Keratinocyte (primary cell): Measurements from ENCODE around the gene YPEL4. TPM values are rescaled to one million over a fixed set of nuclear protein-coding genes. Genes with fewer than 3 reads are reported as not detected.

ENCODE experiments used
- DNase-seq: peaks from one replicate; pipeline ENCODE4 v3.0.0-alpha.2; 2011; ENCODE audit warnings: low read depth, missing footprints, low spot score
- FAIRE-seq: peaks from 2 replicates; lab custom pipeline; 2011; peaks lifted over from hg19 to GRCh38; lab: Jason Lieb, UNC
- H2AFZ ChIP-seq: 2 replicates; pipeline ENCODE4 v1.6.0; 2012; ENCODE audit warnings: low read length, control low read depth, inconsistent platforms; ENCODE audit not compliant: control insufficient read depth
- H3K27ac ChIP-seq: 2 replicates; pipeline ENCODE4 v1.5.1; 2011; ENCODE audit warnings: low read length; ENCODE audit not compliant: control insufficient read depth, insufficient read depth
- H3K27me3 ChIP-seq: 3 replicates; pipeline ENCODE4 v1.6.0; 2011; ENCODE audit warnings: low read length; ENCODE audit not compliant: control insufficient read depth, insufficient read depth; ENCODE audit errors: extremely low read depth
- H3K36me3 ChIP-seq, 2 experiments: 2 replicates in 1 of 2; 3 replicates in 1 of 2; pipeline ENCODE4 v1.5.1; 2011; ENCODE audit warnings: low read length in 2 of 2, mild to moderate bottlenecking in 1 of 2; ENCODE audit not compliant: control insufficient read depth in 2 of 2, insufficient read depth in 2 of 2; ENCODE audit errors: extremely low read depth in 1 of 2
- H3K4me1 ChIP-seq: 3 replicates; pipeline ENCODE4 v1.5.1; 2011; ENCODE audit warnings: low read length; ENCODE audit not compliant: control insufficient read depth, insufficient read depth; ENCODE audit errors: extremely low read depth
- H3K4me2 ChIP-seq: 3 replicates; pipeline ENCODE4 v1.6.0; 2011; ENCODE audit warnings: low read depth, low read length; ENCODE audit not compliant: control insufficient read depth, insufficient read depth; ENCODE audit errors: extremely low read depth
- H3K4me3 ChIP-seq, 3 experiments: fragments of 200-600 bp in 1 of 3; sonication (generic) in 1 of 3; 2 replicates in 2 of 3; 3 replicates in 1 of 3; pipeline ENCODE4 v1.5.1; 2011 to 2016; ENCODE audit warnings: low read length in 3 of 3, mild to moderate bottlenecking in 3 of 3, control low read depth in 2 of 3, inconsistent platforms in 1 of 3, low read depth in 1 of 3, mixed read lengths in 1 of 3, mixed run types in 1 of 3, moderate library complexity in 1 of 3; ENCODE audit not compliant: control insufficient read depth in 2 of 3, insufficient read depth in 2 of 3; ENCODE audit errors: extremely low read depth in 1 of 3
- H3K79me2 ChIP-seq: 2 replicates; pipeline ENCODE4 v1.6.0; 2012; ENCODE audit warnings: low read length; ENCODE audit not compliant: control insufficient read depth, insufficient read depth
- H3K9ac ChIP-seq: 3 replicates; pipeline ENCODE4 v1.6.0; 2011; ENCODE audit warnings: low read length; ENCODE audit not compliant: control insufficient read depth, insufficient read depth; ENCODE audit errors: extremely low read depth
- H3K9me1 ChIP-seq: 3 replicates; pipeline ENCODE4 v1.6.0; 2011; ENCODE audit warnings: low read length; ENCODE audit not compliant: control insufficient read depth, insufficient read depth; ENCODE audit errors: extremely low read depth
- H3K9me3 ChIP-seq: 2 replicates; pipeline ENCODE4 v1.5.1; 2012; ENCODE audit warnings: low read depth, low read length; ENCODE audit not compliant: control insufficient read depth
- H4K20me1 ChIP-seq: 3 replicates; pipeline ENCODE4 v1.6.0; 2011; ENCODE audit warnings: low read length; ENCODE audit not compliant: control insufficient read depth, insufficient read depth; ENCODE audit errors: extremely low read depth
- EZH2 ChIP-seq: IDR thresholded peaks from one replicate; pipeline ENCODE4 v1.6.1; 2012; ENCODE audit warnings: inconsistent platforms, mild to moderate bottlenecking, low read length, moderate library complexity
- dilution Hi-C: fragments of 300-500 bp; cut with MboI; formaldehyde crosslinking; loops from one replicate; pipeline ENCODE4 v1.7.0; 2020; ENCODE audit warnings: low sequenced_read_pairs; ENCODE audit not compliant: extremely low pct_ligation_motif_present
- polyA plus RNA-seq, 5 experiments: library from polyadenylated mRNA; depleted of rRNA in 3 of 5; stranded (reverse) in 3 of 5; stranded (forward) in 1 of 5; unstranded in 1 of 5; fragments of >200 nt; gene quantifications; 1 replicate in 1 of 5; 2 replicates in 3 of 5; 3 replicates in 1 of 5; pipeline versions ENCODE4 v1.2.1 to v1.2.3, GENCODE V29; 2011 to 2012; ENCODE audit warnings: missing spikeins in 2 of 5, low read depth in 1 of 5, low replicate concordance in 1 of 5
- TF ChIP-seq, protein P1 (sequence below), 3 experiments: IDR thresholded peaks in 1 of 3; conservative IDR thresholded peaks in 1 of 3; optimal IDR thresholded peaks in 1 of 3; 2 replicates in 2 of 3; 3 replicates in 1 of 3; pipeline versions ENCODE3 to v1.5.1; 2011; ENCODE audit warnings: low read length in 3 of 3, mild to moderate bottlenecking in 3 of 3, moderate library complexity in 2 of 3, control low read depth in 1 of 3, inconsistent platforms in 1 of 3; ENCODE audit not compliant: insufficient read depth in 2 of 3; ENCODE audit errors: extremely low read depth in 1 of 3

YPEL4 gene
- polyA plus RNA-seq, 1 donor (not counting 4 experiments of a cell fraction or from before 2014, with no cell fraction given) = not detected

DNA sequence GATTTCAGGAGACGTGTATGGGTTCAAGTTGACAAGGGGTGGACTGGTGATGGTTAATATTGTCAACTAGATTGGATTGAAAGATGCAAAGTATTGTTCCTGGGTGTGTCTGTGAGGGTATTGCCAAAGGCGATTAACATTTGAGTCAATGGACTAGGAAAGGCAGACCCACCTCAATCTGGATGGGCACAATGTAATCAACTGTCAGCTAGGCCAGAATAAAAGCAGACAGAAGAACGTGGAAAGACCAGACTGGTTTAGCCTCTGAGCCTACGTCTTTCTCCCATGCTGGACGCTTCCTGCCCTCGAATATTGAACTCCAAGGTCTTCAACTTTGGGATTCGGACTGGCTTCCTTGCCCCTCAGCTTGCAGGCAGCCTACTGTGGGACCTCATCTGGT is 1.7 kb upstream of the YPEL4 start:
- FAIRE-seq (no peak), DNase-seq (no peak)
- Histone ChIP-seq H2AFZ (no peak overlapping the region), H3K9ac (no peak overlapping the region), H3K4me3 (no peak overlapping the region), H3K9me1 (no peaks in the 10 kb centered on the region), H3K79me2 (no peaks in the 10 kb centered on the region), H3K4me1 (peaks cover 35% of the 10 kb centered on the region), H3K36me3 (no peaks in the 10 kb centered on the region), H3K4me2 (no peak overlapping the region), H4K20me1 (peaks cover 8% of the 10 kb centered on the region), H3K9me3 (no peaks in the 10 kb centered on the region), H3K27me3 (peaks cover 32% of the 10 kb centered on the region), H3K27ac (no peak overlapping the region)
- TF ChIP-seq EZH2 = no peak
- TF ChIP-seq, protein P1, sequence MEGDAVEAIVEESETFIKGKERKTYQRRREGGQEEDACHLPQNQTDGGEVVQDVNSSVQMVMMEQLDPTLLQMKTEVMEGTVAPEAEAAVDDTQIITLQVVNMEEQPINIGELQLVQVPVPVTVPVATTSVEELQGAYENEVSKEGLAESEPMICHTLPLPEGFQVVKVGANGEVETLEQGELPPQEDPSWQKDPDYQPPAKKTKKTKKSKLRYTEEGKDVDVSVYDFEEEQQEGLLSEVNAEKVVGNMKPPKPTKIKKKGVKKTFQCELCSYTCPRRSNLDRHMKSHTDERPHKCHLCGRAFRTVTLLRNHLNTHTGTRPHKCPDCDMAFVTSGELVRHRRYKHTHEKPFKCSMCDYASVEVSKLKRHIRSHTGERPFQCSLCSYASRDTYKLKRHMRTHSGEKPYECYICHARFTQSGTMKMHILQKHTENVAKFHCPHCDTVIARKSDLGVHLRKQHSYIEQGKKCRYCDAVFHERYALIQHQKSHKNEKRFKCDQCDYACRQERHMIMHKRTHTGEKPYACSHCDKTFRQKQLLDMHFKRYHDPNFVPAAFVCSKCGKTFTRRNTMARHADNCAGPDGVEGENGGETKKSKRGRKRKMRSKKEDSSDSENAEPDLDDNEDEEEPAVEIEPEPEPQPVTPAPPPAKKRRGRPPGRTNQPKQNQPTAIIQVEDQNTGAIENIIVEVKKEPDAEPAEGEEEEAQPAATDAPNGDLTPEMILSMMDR (optimal IDR thresholded peaks at IDR 0.05 in 1 of 3, IDR thresholded peaks at IDR 0.05 in 1 of 3, conservative IDR thresholded peaks at IDR 0.05 in 1 of 3; ENCODE audit: extremely low read depth in 1 of 3, insufficient read depth in 2 of 3, low read length in 3 of 3) = no peak
- dilution Hi-C loops = no loop called here

DNA sequence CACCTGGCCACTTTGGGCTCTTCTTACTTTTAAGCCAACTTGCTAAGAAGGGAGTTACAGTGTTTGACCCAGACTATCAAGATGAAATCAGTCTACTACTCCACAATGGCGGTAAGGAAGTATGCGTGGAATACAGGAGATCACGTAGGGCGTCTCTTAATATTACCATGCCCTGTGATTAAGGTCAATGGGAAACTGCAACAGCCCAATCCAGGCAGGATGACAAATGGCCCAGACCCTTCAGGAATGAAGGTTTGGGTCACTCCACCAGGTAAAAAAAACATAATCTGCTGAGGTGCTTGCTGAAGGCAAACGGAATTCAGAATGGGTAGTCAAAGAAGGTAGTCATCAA is 1.0 kb upstream of the YPEL4 start:
- no peaks in the 10 kb centered on the region for H3K9me3 ChIP-seq
- DNase-seq (no peak), FAIRE-seq (no peak)
- dilution Hi-C loops = no loop called here
- H3K27me3 ChIP-seq = peaks cover 32% of the 10 kb centered on the region
- no peak overlapping the region for H3K4me2 ChIP-seq
- no peak overlapping the region for H3K4me3 ChIP-seq
- no peaks in the 10 kb centered on the region for H3K36me3 ChIP-seq
- no peak overlapping the region for H3K27ac ChIP-seq
- H4K20me1 ChIP-seq = peaks cover 8% of the 10 kb centered on the region
- H3K9ac ChIP-seq = no peak overlapping the region
- TF ChIP-seq, protein P1 (optimal IDR thresholded peaks at IDR 0.05 in 1 of 3, IDR thresholded peaks at IDR 0.05 in 1 of 3, conservative IDR thresholded peaks at IDR 0.05 in 1 of 3; ENCODE audit: extremely low read depth in 1 of 3, insufficient read depth in 2 of 3, low read length in 3 of 3) = no peak
- TF ChIP-seq EZH2 = no peak
- H3K79me2 ChIP-seq = no peaks in the 10 kb centered on the region
- no peak overlapping the region for H2AFZ ChIP-seq
- H3K9me1 ChIP-seq = no peaks in the 10 kb centered on the region
- peaks cover 41% of the 10 kb centered on the region for H3K4me1 ChIP-seq
